OCI-LY1 (cell line): Measurements from ENCODE around the gene FIG4.
"Not testable (repeated sequence)": the region's sequence is repeated elsewhere in the genome, so short reads cannot be mapped to it uniquely, and the experiment has no call there.

ENCODE experiments used
- H2AFZ ChIP-seq: fragments of 200-600 bp; sonication (generic), shearing (Covaris generic); 2 replicates; pipeline ENCODE4 v1.6.0; 2014; ENCODE audit warnings: antibody characterized with exemption, mild to moderate bottlenecking, low read length
- H3F3A ChIP-seq: fragments of 200-600 bp; sonication (generic), shearing (Covaris generic); 2 replicates; pipeline ENCODE4 v1.6.0; 2014; ENCODE audit warnings: mild to moderate bottlenecking, antibody characterized with exemption, low read length, moderate library complexity; ENCODE audit not compliant: insufficient read depth
- H3K27ac ChIP-seq: fragments of 200-600 bp; sonication (generic); 2 replicates; pipeline ENCODE4 v1.5.1; 2014; ENCODE audit warnings: low read length, mixed run types, mild to moderate bottlenecking, low read depth; ENCODE audit not compliant: poor library complexity, severe bottlenecking
- H3K27me3 ChIP-seq: fragments of 200-600 bp; sonication (generic); 2 replicates; pipeline ENCODE4 v1.6.0; 2014; ENCODE audit warnings: antibody characterized with exemption, mild to moderate bottlenecking, low read length, moderate library complexity; ENCODE audit not compliant: insufficient read depth
- H3K36me3 ChIP-seq: fragments of 200-600 bp; sonication (generic); 2 replicates; pipeline ENCODE4 v1.6.1; 2014; ENCODE audit warnings: mild to moderate bottlenecking, antibody characterized with exemption, low read length, moderate library complexity, mixed read lengths; ENCODE audit not compliant: insufficient read depth
- H3K4me1 ChIP-seq: fragments of 200-600 bp; sonication (generic); 2 replicates; pipeline ENCODE4 v1.5.1; 2014; ENCODE audit warnings: mild to moderate bottlenecking, low read length, moderate library complexity; ENCODE audit not compliant: insufficient read depth, severe bottlenecking
- H3K4me2 ChIP-seq: fragments of 200-600 bp; sonication (generic), shearing (Covaris generic); 2 replicates; pipeline ENCODE4 v1.6.1; 2014; ENCODE audit warnings: low read length
- H3K4me3 ChIP-seq: fragments of 200-600 bp; sonication (generic); 2 replicates; pipeline ENCODE4 v1.5.1; 2014; ENCODE audit warnings: low read length, low read depth, mild to moderate bottlenecking, mixed read lengths; ENCODE audit not compliant: poor library complexity, severe bottlenecking
- H3K79me2 ChIP-seq: fragments of 200-600 bp; shearing (Covaris generic); 2 replicates; pipeline ENCODE4 v1.6.1; 2016; ENCODE audit warnings: mixed run types, low read length, mixed read lengths; ENCODE audit not compliant: insufficient read depth
- H3K9ac ChIP-seq: fragments of 200-600 bp; sonication (generic), shearing (Covaris generic); 2 replicates; pipeline ENCODE4 v1.6.1; 2014; ENCODE audit warnings: mild to moderate bottlenecking, low read length, mixed read lengths
- H3K9me2 ChIP-seq: fragments of 200-600 bp; sonication (generic), shearing (Covaris generic); 2 replicates; pipeline ENCODE4 v1.6.1; 2014; ENCODE audit warnings: low read depth, mild to moderate bottlenecking, low read length, mixed read lengths
- H3K9me3 ChIP-seq: fragments of 200-600 bp; shearing (Covaris generic); 2 replicates; pipeline ENCODE4 v1.6.1; 2014; ENCODE audit warnings: low read length, mixed read lengths
- H4K20me1 ChIP-seq: fragments of 200-600 bp; sonication (generic), shearing (Covaris generic); 2 replicates; pipeline ENCODE4 v1.6.0; 2016; ENCODE audit warnings: mild to moderate bottlenecking, low read length; ENCODE audit not compliant: insufficient read depth
- CTCF ChIP-seq: fragments of 200-600 bp; sonication (generic), shearing (Covaris generic); IDR thresholded peaks from 2 replicates; pipeline ENCODE4 v1.5.1; 2017; ENCODE audit warnings: mild to moderate bottlenecking, antibody characterized with exemption, low read length, moderate library complexity, mixed read lengths
- EZH2 ChIP-seq: fragments of 200-600 bp; sonication (generic), shearing (Covaris generic); IDR thresholded peaks from 2 replicates; pipeline ENCODE4 v1.8.0; 2017; ENCODE audit warnings: borderline replicate concordance, mixed run types, mild to moderate bottlenecking, antibody characterized with exemption, low read length, moderate library complexity, mixed read lengths

Gene FIG4

GRCh38 chr6:109826551-109826950 is 135.5 kb downstream of the FIG4 start:
- TF ChIP-seq CTCF (no peak), EZH2 (no peak)

GRCh38 chr6:109831352-109831751 is 140.3 kb downstream of the FIG4 start:
- not testable (repeated sequence) for H3K9ac ChIP-seq, H3K9me3 ChIP-seq

More at GRCh38 chr6:109826551-109826950, 135.5 kb downstream of the FIG4 start:
- H3K36me3 ChIP-seq, result no peaks in the 10 kb centered on the region; the same call in 1 of the 2 replicates
- H3F3A ChIP-seq, result no peaks in the 10 kb centered on the region
- no peaks in the 10 kb centered on the region for H3K27me3 ChIP-seq
- no peak overlapping the region for H3K4me3 ChIP-seq
- no peak overlapping the region for H3K9ac ChIP-seq
- H3K4me1 ChIP-seq, result no peaks in the 10 kb centered on the region
- H3K27ac ChIP-seq, result no peak overlapping the region
- H3K79me2 ChIP-seq, result no peaks in the 10 kb centered on the region
- no peaks in the 10 kb centered on the region for H4K20me1 ChIP-seq
- no peak overlapping the region for H2AFZ ChIP-seq
- H3K9me3 ChIP-seq, result no peaks in the 10 kb centered on the region
- no peaks in the 10 kb centered on the region for H3K9me2 ChIP-seq
- H3K4me2 ChIP-seq, result no peak overlapping the region

GRCh38 chr6:109834131-109834530 is 143.0 kb downstream of the FIG4 start:
- H3K27ac ChIP-seq, result no peak overlapping the region
- H3K36me3 ChIP-seq, result no peaks in the 10 kb centered on the region
- no peaks in the 10 kb centered on the region for H3F3A ChIP-seq
- no peaks in the 10 kb centered on the region for H4K20me1 ChIP-seq
- H3K27me3 ChIP-seq, result no peaks in the 10 kb centered on the region
- no peak overlapping the region for H2AFZ ChIP-seq
- no peak for TF ChIP-seq CTCF
- no peak for TF ChIP-seq EZH2
- no peak overlapping the region for H3K4me3 ChIP-seq
- H3K4me1 ChIP-seq, result no peaks in the 10 kb centered on the region
- no peaks in the 10 kb centered on the region for H3K9me3 ChIP-seq
- H3K4me2 ChIP-seq, result no peak overlapping the region
- no peak overlapping the region for H3K9ac ChIP-seq
- H3K9me2 ChIP-seq, result no peaks in the 10 kb centered on the region
- H3K79me2 ChIP-seq, result no peaks in the 10 kb centered on the region

More at GRCh38 chr6:109831352-109831751, 140.3 kb downstream of the FIG4 start:
- H4K20me1 ChIP-seq, H3K4me1 ChIP-seq, H3K9me2 ChIP-seq, H2AFZ ChIP-seq, H3K4me3 ChIP-seq, H3F3A ChIP-seq, H3K4me2 ChIP-seq, H3K79me2 ChIP-seq, H3K36me3 ChIP-seq, H3K27me3 ChIP-seq, H3K27ac ChIP-seq: not testable (repeated sequence)

- no peaks in the 10 kb centered on the region for H3K4me1 ChIP-seq
- H2AFZ ChIP-seq, result no peak overlapping the region
- TF ChIP-seq CTCF (no peak), EZH2 (no peak)
- no peaks in the 10 kb centered on the region for H3K9me3 ChIP-seq
- H3F3A ChIP-seq, result no peaks in the 10 kb centered on the region
- H3K36me3 ChIP-seq, result no peaks in the 10 kb centered on the region
- no peaks in the 10 kb centered on the region for H3K79me2 ChIP-seq
- H3K9ac ChIP-seq, result no peak overlapping the region
- no peaks in the 10 kb centered on the region for H3K27me3 ChIP-seq
- H3K27ac ChIP-seq, result no peak overlapping the region
- no peaks in the 10 kb centered on the region for H3K9me2 ChIP-seq
- H3K4me3 ChIP-seq, result no peak overlapping the region
- H3K4me2 ChIP-seq, result no peak overlapping the region
- no peaks in the 10 kb centered on the region for H4K20me1 ChIP-seq
Observed at GRCh38 chr6:109834595-109835437, 143.7 kb downstream of the FIG4 start.
